DMS53 treated with DMSO at 0.1 percent for 48 hours (cell line): ENCODE data around the gene REXO2.
A peak's percentile ranks its signal among the peaks of the same experiment; 100 is the strongest.

Experiments
- DNase-seq: peaks from one replicate; lab custom pipeline; 2025; ENCODE audit not compliant: unreplicated experiment; lab: John Stamatoyannopoulos, UW

Gene REXO2

GRCh38 chr11:114439229-114440120 lies at the start of gene REXO2:
Gene REXO2 (plus strand): TSS chr11:114439467. CDS start chr11:114439529, 62 bp downstream.
- peak; percentile 92 for DNase-seq

- no peak for DNase-seq
These were observed 46.3 kb upstream of the REXO2 start for GRCh38 chr11:114392735-114393667.

- no peak for DNase-seq
These were observed 43.5 kb upstream of the REXO2 start for GRCh38 chr11:114395736-114396135.

GRCh38 chr11:114396916-114397315 lies 42.4 kb upstream of the REXO2 start:
- no peak for DNase-seq

GRCh38 chr11:114397349-114397982 lies 41.8 kb upstream of the REXO2 start:
- DNase-seq: peak; percentile 28

GRCh38 chr11:114398303-114398920 lies 40.9 kb upstream of the REXO2 start:
- DNase-seq: no peak

GRCh38 chr11:114399490-114400215 lies 39.6 kb upstream of the REXO2 start:
- peak; percentile 77 for DNase-seq

GRCh38 chr11:114400216-114400914 lies 38.9 kb upstream of the REXO2 start, which contains the start of the genes C11orf71 and RBM7:
Gene C11orf71 (minus strand): TSS chr11:114400511. CDS start chr11:114400331, 180 bp downstream.
Gene RBM7 (plus strand): TSS chr11:114400666. CDS start chr11:114400672, 6 bp downstream.
- DNase-seq: peak; percentile 93

GRCh38 chr11:114400915-114401223 lies 38.4 kb upstream of the REXO2 start:
- DNase-seq: no peak

- DNase-seq: no peak
These were observed 38.0 kb upstream of the REXO2 start for GRCh38 chr11:114401311-114401710.

GRCh38 chr11:114412946-114413345 lies 26.3 kb upstream of the REXO2 start:
- no peak for DNase-seq

GRCh38 chr11:114413958-114414357 lies 25.3 kb upstream of the REXO2 start:
- no peak for DNase-seq

- no peak for DNase-seq
These were observed 22.8 kb upstream of the REXO2 start for GRCh38 chr11:114416441-114416961.

- DNase-seq: no peak
These were observed 13.0 kb upstream of the REXO2 start for GRCh38 chr11:114426280-114426679.

GRCh38 chr11:114430290-114430689 lies 9.0 kb upstream of the REXO2 start:
- no peak for DNase-seq

- DNase-seq: no peak
These were observed 6.4 kb upstream of the REXO2 start for GRCh38 chr11:114432893-114433292.

GRCh38 chr11:114433376-114433775 lies 5.9 kb upstream of the REXO2 start:
- DNase-seq: no peak

GRCh38 chr11:114438303-114438702 lies 964 bp upstream of the REXO2 start:
- DNase-seq: no peak
